ENCODE data around the gene PCDHAC2. TPM values are rescaled to one million over a fixed set of nuclear protein-coding genes. Genes with fewer than 3 reads are reported as not detected.

PCDHAC2 gene
- 5.8 TPM for total RNA-seq

GRCh38 chr5:140966293-140967225 lies at the start of gene PCDHAC2:
TSS of gene PCDHAC2 (plus strand) at chr5:140966476. CDS start at chr5:140966767, 291 bp downstream.

GRCh38 chr5:140925806-140926442 lies 40.4 kb upstream of the PCDHAC2 start, which contains the start of gene PCDHAC1:
TSS of gene PCDHAC1 (plus strand) at chr5:140926299. CDS start at chr5:140926893, 594 bp downstream.

Small RNA genes lying within 50 kb of the gene (small RNA-seq; reads per million reads assigned to genes)
- gene AC010223.1 (ENCODE audit: low replicate concordance), result not detected

Other genes starting within 250 kb of the PCDHAC2 start
- 0.12 TPM for gene PCDHA1, start 180.3 kb upstream of the PCDHAC2 start, total RNA-seq
- 0.47 TPM for gene PCDHA2, start 171.6 kb upstream of the PCDHAC2 start, total RNA-seq
- 0.64 TPM for gene PCDHA3, start 165.4 kb upstream of the PCDHAC2 start, total RNA-seq
- gene PCDHA4, start 159.4 kb upstream of the PCDHAC2 start, total RNA-seq, result 1.8 TPM
- gene PCDHA5, start 144.9 kb upstream of the PCDHAC2 start, total RNA-seq, result 0.41 TPM
- 0.88 TPM for gene PCDHA6, start 138.5 kb upstream of the PCDHAC2 start, total RNA-seq
- 0.58 TPM for gene PCDHA7, start 132.2 kb upstream of the PCDHAC2 start, total RNA-seq
- gene PCDHA8, start 125.3 kb upstream of the PCDHAC2 start, total RNA-seq, result 0.41 TPM
- gene PCDHA9, start 118.1 kb upstream of the PCDHAC2 start, total RNA-seq, result 0.58 TPM
- gene PCDHA10, start 110.6 kb upstream of the PCDHAC2 start, total RNA-seq, result 1.2 TPM
- gene PCDHA11, start 97.5 kb upstream of the PCDHAC2 start, total RNA-seq, result 0.82 TPM
- 0.35 TPM for gene PCDHA12, start 91.2 kb upstream of the PCDHAC2 start, total RNA-seq
- 0.88 TPM for gene PCDHA13, start 84.4 kb upstream of the PCDHAC2 start, total RNA-seq
- gene PCDHAC1, start 40.2 kb upstream of the PCDHAC2 start, total RNA-seq, result 1.2 TPM
- 0.18 TPM for gene PCDHB1, start 84.9 kb downstream of the PCDHAC2 start, total RNA-seq
- gene PCDHB2, start 128.1 kb downstream of the PCDHAC2 start, total RNA-seq, result 6.2 TPM
- 5.3 TPM for gene PCDHB3, start 134.0 kb downstream of the PCDHAC2 start, total RNA-seq
- 3.8 TPM for gene PCDHB4, start 155.3 kb downstream of the PCDHAC2 start, total RNA-seq
- gene PCDHB5, start 168.7 kb downstream of the PCDHAC2 start, total RNA-seq, result 13.4 TPM
- gene PCDHB6, start 183.6 kb downstream of the PCDHAC2 start, total RNA-seq, result 2.2 TPM
- gene PCDHB7, start 206.2 kb downstream of the PCDHAC2 start, total RNA-seq, result 4.4 TPM
- gene PCDHB8, start 211.3 kb downstream of the PCDHAC2 start, total RNA-seq, result 2.6 TPM
- 7.8 TPM for gene PCDHB16, start 215.9 kb downstream of the PCDHAC2 start, total RNA-seq
- gene PCDHB9, start 220.7 kb downstream of the PCDHAC2 start, total RNA-seq, result 3.3 TPM
- 6.2 TPM for gene PCDHB10, start 225.9 kb downstream of the PCDHAC2 start, total RNA-seq
- gene PCDHB11, start 233.2 kb downstream of the PCDHAC2 start, total RNA-seq, result 8.5 TPM
- 9.3 TPM for gene PCDHB12, start 242.2 kb downstream of the PCDHAC2 start, total RNA-seq
- 7.9 TPM for gene PCDHB13, start 247.4 kb downstream of the PCDHAC2 start, total RNA-seq